IMR-90 (cell line): ENCODE data around the gene KLHL25. TPM values are rescaled to one million over a fixed set of nuclear protein-coding genes. Genes with fewer than 3 reads are reported as not detected.

Experiments used
- ATAC-seq: fragments of 200-7000 bp; cut with Tn5 transposase; 2 replicates; pipeline ENCODE4 v1.9.1; 2020; ENCODE audit warnings: low read depth, mild to moderate bottlenecking, moderate library complexity
- BruUV-seq: library from RNA; stranded (reverse); fragments of 400-500 nt; replicated peaks from 2 replicates; lab custom pipeline; 2021; lab: Mats Ljungman, UMichigan
- CTCF ChIA-PET: fragments of 300-600 bp; formaldehyde crosslinking; extraction: SDS; loops from one replicate; lab custom pipeline; 2021; ENCODE audit warnings: antibody characterized with exemption; lab: Yijun Ruan, JAX
- POLR2A ChIA-PET: fragments of 300-600 bp; sonication (Branson Sonifier 250); formaldehyde crosslinking; loops from one replicate; lab custom pipeline; 2022; ENCODE audit warnings: antibody characterized with exemption; ENCODE audit not compliant: unreplicated experiment; lab: Charles Lee
- DNase-seq: peaks from one replicate; pipeline ENCODE4 v3.0.0; 2013
- H2AFZ ChIP-seq: replicated peaks from 2 replicates; pipeline ENCODE3; 2013; ENCODE audit warnings: low read length, mild to moderate bottlenecking; ENCODE audit not compliant: poor library complexity
- H2AK5ac ChIP-seq: 2 replicates; pipeline ENCODE4 v1.6.1; 2013; ENCODE audit warnings: low read depth, low read length, inconsistent platforms
- H2AK9ac ChIP-seq: replicated peaks from 2 replicates; pipeline ENCODE3; 2013; ENCODE audit warnings: mild to moderate bottlenecking, low read depth, low read length, moderate library complexity; ENCODE audit not compliant: poor library complexity
- H2BK120ac ChIP-seq: 2 replicates; pipeline ENCODE4 v1.6.1; 2013; ENCODE audit warnings: low read depth, low read length, inconsistent platforms
- H2BK15ac ChIP-seq: 3 replicates; pipeline ENCODE4 v1.6.1; 2013; ENCODE audit warnings: low read depth, low read length, inconsistent platforms
- H2BK20ac ChIP-seq: 2 replicates; pipeline ENCODE4 v1.6.1; 2013; ENCODE audit warnings: low read depth, mild to moderate bottlenecking, inconsistent platforms, low read length, moderate library complexity
- H2BK5ac ChIP-seq: 2 replicates; pipeline ENCODE4 v1.6.1; 2013; ENCODE audit warnings: mild to moderate bottlenecking, low read depth, low read length, inconsistent platforms; ENCODE audit not compliant: poor library complexity, severe bottlenecking
- H3K14ac ChIP-seq: replicated peaks from 2 replicates; pipeline ENCODE4 v1.6.1; 2013; ENCODE audit warnings: low read depth, low read length, inconsistent platforms
- H3K18ac ChIP-seq: 2 replicates; pipeline ENCODE4 v1.6.1; 2013; ENCODE audit warnings: low read depth, low read length, control low read depth
- H3K23ac ChIP-seq: 2 replicates; pipeline ENCODE4 v1.6.1; 2013; ENCODE audit warnings: low read depth, low read length, inconsistent platforms
- H3K27ac ChIP-seq: 2 replicates; pipeline ENCODE4 v1.5.1; 2013; ENCODE audit warnings: mild to moderate bottlenecking, control low read depth, low read length; ENCODE audit not compliant: insufficient read depth
- H3K27me3 ChIP-seq: 2 replicates; pipeline ENCODE4 v1.6.1; 2013; ENCODE audit warnings: low read length; ENCODE audit not compliant: control insufficient read depth, insufficient read depth
- H3K36me3 ChIP-seq: 2 replicates; pipeline ENCODE4 v1.6.1; 2013; ENCODE audit warnings: low read length, mixed read lengths; ENCODE audit not compliant: control insufficient read depth, insufficient read depth
- H3K4ac ChIP-seq: 2 replicates; pipeline ENCODE4 v1.6.1; 2013; ENCODE audit warnings: low read depth, low read length, inconsistent platforms
- H3K4me1 ChIP-seq: 2 replicates; pipeline ENCODE4 v1.6.1; 2013; ENCODE audit warnings: low read length, mixed read lengths; ENCODE audit not compliant: control insufficient read depth, insufficient read depth
- H3K4me2 ChIP-seq: 2 replicates; pipeline ENCODE4 v1.6.1; 2013; ENCODE audit warnings: low read depth, mild to moderate bottlenecking, control low read depth, low read length, moderate library complexity
- H3K4me3 ChIP-seq: 2 replicates; pipeline ENCODE4 v1.5.1; 2013; ENCODE audit warnings: low read depth, mild to moderate bottlenecking, control low read depth, low read length, moderate library complexity; ENCODE audit not compliant: insufficient read depth
- H3K56ac ChIP-seq: 2 replicates; pipeline ENCODE4 v1.6.1; 2013; ENCODE audit warnings: low read length, inconsistent platforms; ENCODE audit not compliant: insufficient read depth; ENCODE audit errors: extremely low read depth
- H3K79me1 ChIP-seq, 2 experiments: 2 replicates each; pipeline ENCODE4 v1.6.1; 2013; ENCODE audit warnings: low read length in 2 of 2, inconsistent platforms in 1 of 2, low read depth in 1 of 2
- H3K9ac ChIP-seq: 2 replicates; pipeline ENCODE4 v1.6.1; 2013; ENCODE audit warnings: low read depth, low read length, control low read depth
- H3K9me1 ChIP-seq: 2 replicates; pipeline ENCODE4 v1.6.1; 2013; ENCODE audit warnings: low read length, inconsistent platforms; ENCODE audit not compliant: insufficient read depth
- H3K9me3 ChIP-seq: 2 replicates; pipeline ENCODE4 v1.6.1; 2013; ENCODE audit warnings: low read length; ENCODE audit not compliant: control insufficient read depth, insufficient read depth
- H4K20me1 ChIP-seq: 2 replicates; pipeline ENCODE4 v1.6.1; 2013; ENCODE audit warnings: low read length, inconsistent platforms; ENCODE audit not compliant: insufficient read depth
- H4K5ac ChIP-seq: 2 replicates; pipeline ENCODE4 v1.6.1; 2013; ENCODE audit warnings: mild to moderate bottlenecking, low read depth, low read length, control low read depth
- H4K8ac ChIP-seq, 2 experiments: 2 replicates each; pipeline ENCODE4 v1.6.1; 2013; ENCODE audit warnings: low read depth in 2 of 2, low read length in 2 of 2, control low read depth in 1 of 2, inconsistent platforms in 1 of 2
- H4K91ac ChIP-seq: 2 replicates; pipeline ENCODE4 v1.6.1; 2013; ENCODE audit warnings: low read depth, low read length, inconsistent platforms; ENCODE audit not compliant: insufficient read depth
- BHLHE40 ChIP-seq: fragments of 150-350 bp; IDR thresholded peaks from 2 replicates; pipeline ENCODE4 v1.6.1; 2016; ENCODE audit warnings: mild to moderate bottlenecking, low read depth, low read length
- CEBPB ChIP-seq: IDR thresholded peaks from 2 replicates; pipeline ENCODE4 v1.6.1; 2012; ENCODE audit warnings: low read depth, low read length, improper control_type of control experiment
- CHD1 ChIP-seq: IDR thresholded peaks from 2 replicates; pipeline ENCODE4 v1.6.1; 2012; ENCODE audit warnings: low read depth, low read length, improper control_type of control experiment
- CTCF ChIP-seq: conservative IDR thresholded peaks from 2 replicates; pipeline ENCODE4 v1.5.1; 2012; ENCODE audit warnings: mild to moderate bottlenecking, low read depth, low read length, improper control_type of control experiment
- ELK1 ChIP-seq: fragments of 150-350 bp; IDR thresholded peaks from 2 replicates; pipeline ENCODE4 v1.6.1; 2016; ENCODE audit warnings: low read depth, mild to moderate bottlenecking, low read length, moderate library complexity, borderline replicate concordance
- FOS ChIP-seq: fragments of 150-350 bp; IDR thresholded peaks from 2 replicates; pipeline ENCODE4 v1.6.1; 2016; ENCODE audit warnings: low read depth, low read length
- MAFK ChIP-seq: IDR thresholded peaks from 2 replicates; pipeline ENCODE4 v1.6.1; 2012; ENCODE audit warnings: low read depth, low read length, improper control_type of control experiment
- MXI1 ChIP-seq: IDR thresholded peaks from 2 replicates; pipeline ENCODE4 v1.6.1; 2012; ENCODE audit warnings: low read depth, mild to moderate bottlenecking, low read length, moderate library complexity, borderline replicate concordance
- RAD21 ChIP-seq: IDR thresholded peaks from 2 replicates; pipeline ENCODE4 v1.6.1; 2012; ENCODE audit warnings: low read length, improper control_type of control experiment
- RCOR1 ChIP-seq: IDR thresholded peaks from 2 replicates; pipeline ENCODE4 v1.6.1; 2012; ENCODE audit warnings: mild to moderate bottlenecking, low read length, improper control_type of control experiment; ENCODE audit not compliant: insufficient replicate concordance
- SMC3 ChIP-seq: fragments of 150-350 bp; IDR thresholded peaks from 2 replicates; pipeline ENCODE4 v1.6.1; 2016; ENCODE audit warnings: low read depth, mild to moderate bottlenecking, antibody characterized with exemption, low read length, moderate library complexity
- USF2 ChIP-seq: fragments of 150-350 bp; IDR thresholded peaks from 2 replicates; pipeline ENCODE4 v1.6.1; 2017; ENCODE audit warnings: mild to moderate bottlenecking, antibody characterized with exemption, low read length, low read depth
- WGBS, 2 experiments: methylation state at CpG; one replicate each; pipeline versions ENCODE4 v1.1.5 to v1.1.7; 2013; ENCODE audit warnings: missing lambda C conversion rate in 2 of 2; ENCODE audit not compliant: insufficient read length in 1 of 2; ENCODE audit errors: extremely low coverage in 2 of 2; 5-methylcytosine and 5-hydroxymethylcytosine counted together
- dilution Hi-C: fragments of 300-500 bp; cut with HindIII; formaldehyde crosslinking; loops from one replicate; pipeline ENCODE4 v1.14.3; 2018; ENCODE audit warnings: low sequenced_read_pairs; ENCODE audit not compliant: unreplicated experiment
- in situ Hi-C: fragments of 300-500 bp; cut with MboI; formaldehyde crosslinking; loops from 3 replicates; pipeline ENCODE4 v1.14.3; 2019; ENCODE audit warnings: low sequenced_read_pairs, inconsistent platforms, mixed read lengths
- intact Hi-C: fragments of 100-400 bp; cut with micrococcal nuclease; formaldehyde crosslinking; loops from 2 replicates; pipeline ENCODE4 v1.10.0; 2022
- polyA plus RNA-seq, 3 experiments: library from polyadenylated mRNA; depleted of rRNA; stranded (reverse); fragments of >200 nt; gene quantifications; 2 replicates each; pipeline ENCODE4 v1.2.3, GENCODE V29; 2012; ENCODE audit warnings: low replicate concordance in 1 of 3
- total RNA-seq: library from RNA; depleted of rRNA; stranded (reverse); fragments of >200 nt; gene quantifications from 2 replicates; pipeline ENCODE4 v1.2.3, GENCODE V29; 2012

The KLHL25 gene
- total and polyA plus RNA-seq, 2 of the 4 experiments (the other 2 are of a cell fraction), result 2.7 to 5.6 TPM

GRCh38 chr15:85840079-85840801, 45.5 kb upstream of the KLHL25 start (continued):
- peak; percentile 83 for TF ChIP-seq CTCF

- BruUV-seq, result no TSS peak
- H3K56ac ChIP-seq, result no peak overlapping the region
- CTCF ChIA-PET, result interaction anchor here (0.8 to 1.9 kb wide), 4 partner anchors 13 to 110 kb away, joined by 3 to 6 read pairs (median 5); no protein-coding TSS in a partner anchor
- H3K4me3 ChIP-seq, result no peak overlapping the region
- no peaks in the 10 kb centered on the region for H3K79me1 ChIP-seq
- H4K8ac ChIP-seq, result no peak overlapping the region
- H3K36me3 ChIP-seq, result no peaks in the 10 kb centered on the region
- H2AK5ac ChIP-seq, result no peak overlapping the region
- H4K20me1 ChIP-seq, result no peaks in the 10 kb centered on the region
- intact Hi-C loops (loop anchor here (1.0 to 10.0 kb wide), 2 partner anchors 109 to 225 kb away; no protein-coding TSS in a partner anchor), dilution Hi-C loops (no loop called here), in situ Hi-C loops (loop anchor here (10.0 kb wide), 2 partner anchors 245 to 355 kb away; no protein-coding TSS in a partner anchor)
- H3K23ac ChIP-seq, result no peak overlapping the region
- WGBS, 2 experiments, result no CpG with 5 or more reads among the region's 2 CpGs
- H2BK20ac ChIP-seq, result no peak overlapping the region
- no peak overlapping the region for H2BK120ac ChIP-seq
- POLR2A ChIA-PET, result no interaction called here
- H3K4me2 ChIP-seq, result no peak overlapping the region
- no peak overlapping the region for H2AK9ac ChIP-seq
- H3K4ac ChIP-seq, result no peak overlapping the region
- H3K14ac ChIP-seq, result no peak overlapping the region
- no peak overlapping the region for H2AFZ ChIP-seq
- no peaks in the 10 kb centered on the region for H3K4me1 ChIP-seq
- no peaks in the 10 kb centered on the region for H3K9me3 ChIP-seq
- H4K5ac ChIP-seq, result no peak overlapping the region
- no peak overlapping the region for H2BK15ac ChIP-seq
- no peak overlapping the region for H2BK5ac ChIP-seq
- no peak for ATAC-seq
- H3K18ac ChIP-seq, result no peak overlapping the region
- no peak for DNase-seq
- H3K9me1 ChIP-seq, result no peaks in the 10 kb centered on the region
- no peak overlapping the region for H4K91ac ChIP-seq
- H3K27me3 ChIP-seq, result peaks cover 4% of the 10 kb centered on the region
- no peak overlapping the region for H3K9ac ChIP-seq
- no peak overlapping the region for H3K27ac ChIP-seq
- TF ChIP-seq USF2, result no peak
- TF ChIP-seq RAD21, result no peak
- no peak for TF ChIP-seq MAFK
- no peak for TF ChIP-seq RCOR1
- TF ChIP-seq BHLHE40, result no peak
- TF ChIP-seq CEBPB, result no peak
- TF ChIP-seq SMC3, result no peak
- TF ChIP-seq CHD1, result no peak
- TF ChIP-seq MXI1, result no peak
- no peak for TF ChIP-seq FOS
- TF ChIP-seq ELK1, result no peak
Observed at GRCh38 chr15:85839643-85840042, 44.9 kb upstream of the KLHL25 start.
